Osteoblast (primary cell): Measurements from ENCODE around the gene ATP6V1F. TPM values are rescaled to one million over a fixed set of nuclear protein-coding genes. Genes with fewer than 3 reads are reported as not detected.

ENCODE experiments used
- DNase-seq: peaks from one replicate; pipeline ENCODE4 v3.0.0; 2011; ENCODE audit warnings: low spot score, mixed read lengths; ENCODE audit not compliant: insufficient read length; ENCODE audit errors: missing footprints
- H2AFZ ChIP-seq: 2 replicates; pipeline ENCODE4 v1.6.0; 2011; ENCODE audit warnings: mild to moderate bottlenecking, low read length
- H3K27ac ChIP-seq: 2 replicates; pipeline ENCODE4 v1.5.1; 2011; ENCODE audit warnings: mild to moderate bottlenecking, low read depth, low read length, moderate library complexity
- H3K27me3 ChIP-seq: 2 replicates; pipeline ENCODE4 v1.6.0; 2012; ENCODE audit warnings: mild to moderate bottlenecking, control low read depth, inconsistent platforms, low read length, moderate library complexity; ENCODE audit not compliant: insufficient read depth
- H3K36me3 ChIP-seq: 2 replicates; pipeline ENCODE4 v1.5.1; 2011; ENCODE audit warnings: mild to moderate bottlenecking, low read length, control low read depth, moderate library complexity; ENCODE audit not compliant: insufficient read depth
- H3K4me1 ChIP-seq: 2 replicates; pipeline ENCODE4 v1.5.1; 2011; ENCODE audit warnings: mild to moderate bottlenecking, low read length, control low read depth, moderate library complexity; ENCODE audit not compliant: insufficient read depth
- H3K4me2 ChIP-seq: 2 replicates; pipeline ENCODE4 v1.6.0; 2011; ENCODE audit warnings: mild to moderate bottlenecking, low read length; ENCODE audit not compliant: insufficient read depth
- H3K4me3 ChIP-seq: fragments of 200-600 bp; sonication (generic); 3 replicates; pipeline ENCODE4 v1.5.1; 2012; ENCODE audit warnings: mild to moderate bottlenecking, low read length, inconsistent platforms; ENCODE audit not compliant: insufficient read depth
- H3K79me2 ChIP-seq: 2 replicates; pipeline ENCODE4 v1.6.0; 2012; ENCODE audit warnings: mild to moderate bottlenecking, low read length, control low read depth, inconsistent platforms; ENCODE audit not compliant: insufficient read depth
- H3K9me3 ChIP-seq: 2 replicates; pipeline ENCODE4 v1.5.1; 2011; ENCODE audit warnings: low read depth, low read length, control low read depth
- H4K20me1 ChIP-seq: 2 replicates; pipeline ENCODE4 v1.6.0; 2012; ENCODE audit warnings: mild to moderate bottlenecking, low read length, control low read depth; ENCODE audit not compliant: insufficient read depth
- CTCF ChIP-seq: IDR thresholded peaks from 2 replicates; pipeline ENCODE4 v1.5.1; 2011; ENCODE audit warnings: mild to moderate bottlenecking, low read depth, low read length, moderate library complexity; ENCODE audit errors: extremely low read depth
- total RNA-seq: library from RNA; depleted of rRNA; stranded (reverse); fragments of >200 nt; gene quantifications from 2 replicates; pipeline ENCODE4 v1.2.3, GENCODE V29; 2012

The ATP6V1F gene
- total RNA-seq, 1 donor, result 91.9 TPM

DNA sequence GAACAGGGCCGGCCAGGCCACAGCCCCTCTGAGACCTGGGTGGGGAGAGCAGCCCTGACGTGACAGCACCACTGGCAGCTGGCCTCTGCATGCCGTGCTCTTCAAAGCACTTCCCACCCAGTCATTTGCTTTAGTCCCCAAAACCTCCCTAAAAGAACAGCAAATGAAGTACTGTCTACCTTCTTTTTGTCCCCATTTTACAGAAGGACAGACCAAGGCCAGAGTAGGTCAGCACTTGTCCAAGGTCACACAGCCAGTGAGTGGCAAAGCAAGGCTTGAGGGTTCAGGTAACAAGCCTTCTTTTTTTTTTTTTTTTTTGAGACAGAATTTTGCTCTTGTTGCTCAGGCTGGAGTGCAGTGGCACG, 15.1 kb downstream of the ATP6V1F start:
- H3K27me3 ChIP-seq, result no peaks in the 10 kb centered on the region
- no peaks in the 10 kb centered on the region for H3K4me1 ChIP-seq
- no peak overlapping the region for H3K4me2 ChIP-seq
- H3K9me3 ChIP-seq, result no peaks in the 10 kb centered on the region
- DNase-seq, result peak; percentile 62
- H3K27ac ChIP-seq, result no peak overlapping the region
- no peaks in the 10 kb centered on the region for H4K20me1 ChIP-seq
- no peaks in the 10 kb centered on the region for H3K79me2 ChIP-seq
- H3K36me3 ChIP-seq, result no peaks in the 10 kb centered on the region
- TF ChIP-seq CTCF, result no peak
- H2AFZ ChIP-seq, result no peak overlapping the region
- no peak overlapping the region for H3K4me3 ChIP-seq

- Histone ChIP-seq H3K27me3 (no peaks in the 10 kb centered on the region), H4K20me1 (no peaks in the 10 kb centered on the region), H3K79me2 (no peaks in the 10 kb centered on the region), H3K9me3 (no peaks in the 10 kb centered on the region), H2AFZ (no peak overlapping the region), H3K4me1 (no peaks in the 10 kb centered on the region), H3K36me3 (no peaks in the 10 kb centered on the region), H3K4me2 (no peak overlapping the region), H3K4me3 (no peak overlapping the region), H3K27ac (no peak overlapping the region)
- DNase-seq, result peak; percentile 76
- TF ChIP-seq CTCF, result no peak
These were observed 15.8 kb downstream of the ATP6V1F start for GRCh38 chr7:128878226-128879105.

- H3K27ac ChIP-seq, result no peak overlapping the region
- no peaks in the 10 kb centered on the region for H3K27me3 ChIP-seq
- no peaks in the 10 kb centered on the region for H3K9me3 ChIP-seq
- H2AFZ ChIP-seq, result no peak overlapping the region
- no peak overlapping the region for H3K4me2 ChIP-seq
- no peaks in the 10 kb centered on the region for H3K36me3 ChIP-seq
- peak; percentile 87 for DNase-seq
- no peak for TF ChIP-seq CTCF
- H4K20me1 ChIP-seq, result no peaks in the 10 kb centered on the region
- H3K4me3 ChIP-seq, result no peak overlapping the region
- no peaks in the 10 kb centered on the region for H3K4me1 ChIP-seq
- no peaks in the 10 kb centered on the region for H3K79me2 ChIP-seq
These were observed 16.8 kb downstream of the ATP6V1F start for GRCh38 chr7:128879461-128879938.

- H2AFZ ChIP-seq, result no peak overlapping the region
- no peak overlapping the region for H3K4me3 ChIP-seq
- no peaks in the 10 kb centered on the region for H3K36me3 ChIP-seq
- H3K4me2 ChIP-seq, result no peak overlapping the region
- H4K20me1 ChIP-seq, result no peaks in the 10 kb centered on the region
- H3K9me3 ChIP-seq, result no peaks in the 10 kb centered on the region
- no peaks in the 10 kb centered on the region for H3K27me3 ChIP-seq
- H3K4me1 ChIP-seq, result no peaks in the 10 kb centered on the region
- peak; percentile 99 for DNase-seq
- no peaks in the 10 kb centered on the region for H3K79me2 ChIP-seq
- peak; percentile 67 for TF ChIP-seq CTCF
- H3K27ac ChIP-seq, result no peak overlapping the region
These were observed 17.5 kb downstream of the ATP6V1F start for GRCh38 chr7:128879939-128880746.
